CD4-positive, alpha-beta T cell treated with Interleukin-4 for 4 hours (primary cell): ENCODE data around the gene KIF25.
"Not testable (repeated sequence)": the region's sequence is repeated elsewhere in the genome, so short reads cannot be mapped to it uniquely, and the experiment has no call there.

ENCODE experiments used
- DNase-seq: peaks from one replicate; pipeline ENCODE4 v3.0.0-alpha.2; 2020

The KIF25 gene

DNA sequence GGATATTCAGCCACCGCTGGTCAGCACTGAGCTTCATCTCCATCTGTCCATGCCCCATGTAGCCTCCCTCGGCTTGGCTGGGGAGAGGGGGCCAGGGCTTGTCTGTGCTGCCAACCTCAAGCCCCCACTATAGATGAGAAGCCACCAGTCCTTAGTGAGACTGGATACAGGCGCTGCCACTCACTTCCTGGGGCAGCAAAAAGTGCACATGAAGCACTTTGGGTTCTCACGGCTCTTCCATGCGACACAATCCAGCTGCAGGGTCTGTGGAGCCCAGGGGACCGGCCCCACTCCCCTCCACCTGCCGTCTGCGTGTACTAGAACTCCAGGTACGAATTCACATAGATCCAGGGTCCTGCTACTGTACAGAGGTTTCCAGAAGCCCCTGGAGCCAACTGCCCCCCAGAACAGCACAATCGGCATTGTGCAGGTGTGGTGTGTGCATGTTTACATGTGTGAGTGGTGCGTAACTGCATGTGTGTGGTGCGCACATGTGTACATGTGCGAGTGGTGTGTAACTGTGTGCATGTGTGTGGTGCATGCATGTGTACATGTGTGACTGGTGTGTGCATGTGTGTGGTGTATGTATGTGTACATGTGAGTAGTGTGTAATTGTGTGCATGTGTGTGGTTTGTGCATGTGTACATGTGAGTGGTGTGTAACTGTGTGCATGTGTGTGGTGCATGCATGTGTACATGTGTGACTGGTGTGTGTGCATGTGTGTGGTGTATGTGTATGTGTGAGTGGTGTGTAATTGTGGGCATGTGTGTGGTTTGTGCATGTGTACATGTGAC is 76.7 kb downstream of the KIF25 start:
- no peak for DNase-seq

DNA sequence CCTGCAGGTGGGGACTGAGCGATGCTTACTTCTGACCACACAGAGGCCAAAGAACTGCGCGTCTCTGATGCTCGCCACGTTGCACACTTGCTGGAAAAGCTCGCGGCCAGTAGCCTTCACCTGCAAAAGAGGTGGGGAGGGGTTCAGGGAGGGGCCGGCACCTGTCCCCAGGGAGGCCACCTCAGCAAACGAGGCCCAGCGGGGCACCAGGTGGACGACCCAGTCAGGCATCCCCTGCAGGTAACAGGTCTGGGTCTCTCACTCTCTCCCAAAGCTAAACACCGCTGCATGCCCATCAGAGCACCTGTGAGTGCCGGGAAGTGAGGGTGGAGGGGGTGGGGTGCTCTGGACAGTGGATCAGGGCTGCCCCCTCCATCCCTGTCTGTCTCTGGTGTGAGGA is 77.7 kb downstream of the KIF25 start:
- DNase-seq, result no peak

DNA sequence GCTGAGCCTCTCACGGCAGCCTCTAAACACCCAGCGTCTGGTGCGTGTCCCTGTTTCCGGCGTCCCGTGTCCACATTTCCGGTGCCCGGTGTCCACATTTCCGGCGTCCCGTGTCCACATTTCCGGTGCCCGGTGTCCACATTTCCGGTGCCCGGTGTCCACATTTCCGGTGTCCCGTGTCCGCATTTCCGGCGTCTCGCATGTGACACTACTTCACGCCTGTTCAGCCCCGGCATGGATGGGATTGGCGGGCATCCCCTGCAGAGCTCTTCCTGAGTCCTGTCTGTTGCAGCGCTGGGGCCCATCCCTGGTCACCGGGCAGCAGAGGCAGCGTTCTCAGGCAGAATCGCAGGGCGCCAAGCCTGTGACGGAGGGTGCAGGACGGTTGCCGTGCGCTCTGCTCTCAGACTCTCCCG is 78.3 kb downstream of the KIF25 start:
- DNase-seq, result no peak

DNA sequence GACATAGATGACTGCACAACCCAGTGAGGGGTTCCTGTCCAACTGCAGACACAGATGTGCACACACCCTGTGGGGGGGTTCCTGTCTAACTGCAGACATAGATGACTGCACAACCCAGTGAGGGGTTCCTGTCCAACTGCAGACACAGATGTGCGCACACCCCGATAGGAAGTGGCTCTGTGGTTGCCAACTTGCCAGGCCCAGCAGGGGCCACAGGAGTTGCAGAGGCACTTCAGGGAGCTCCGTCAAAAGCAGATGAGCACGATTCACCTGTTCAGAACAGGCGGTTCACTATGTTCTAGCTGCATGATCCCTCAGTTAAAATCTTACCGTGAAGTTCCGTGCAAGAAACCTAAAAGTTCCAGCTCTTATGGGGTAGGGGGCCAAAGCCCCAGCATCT is 79.9 kb downstream of the KIF25 start:
- not testable (repeated sequence) for DNase-seq

DNA sequence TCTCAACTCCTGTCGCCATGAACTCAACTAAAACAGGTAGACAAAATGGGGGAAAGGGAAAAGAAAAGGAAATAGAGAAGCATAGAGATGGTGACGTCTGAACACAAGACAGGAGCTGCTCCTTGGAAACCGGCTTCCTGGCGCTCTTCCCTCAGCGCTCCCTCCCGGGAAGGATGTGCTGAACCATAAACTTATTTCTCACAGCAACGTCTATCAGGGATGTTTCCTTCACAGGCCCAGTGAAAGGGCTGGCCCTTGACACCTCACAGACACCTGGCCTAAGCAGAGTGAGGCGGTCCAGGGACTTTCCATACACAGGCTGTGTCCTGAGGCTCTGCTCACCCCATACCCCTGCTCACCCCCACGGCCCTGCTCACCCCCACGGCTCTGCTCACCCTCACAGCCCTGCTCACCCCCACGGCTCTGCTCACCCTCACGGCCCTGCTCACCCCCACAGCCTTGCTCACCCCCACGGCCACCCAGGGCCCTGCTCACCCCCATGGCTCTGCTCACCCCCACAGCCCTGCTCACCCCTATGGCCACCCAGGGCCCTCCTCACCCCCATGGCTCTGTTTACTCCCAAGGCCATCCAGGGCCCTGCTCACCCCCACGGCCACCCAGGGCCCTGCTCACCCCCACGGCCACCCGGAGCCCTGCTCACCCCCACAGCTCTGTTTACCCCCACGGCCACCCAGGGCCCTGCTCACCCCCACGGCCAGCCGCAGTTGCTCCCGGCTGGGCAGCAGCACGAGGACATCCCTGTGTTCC is 80.9 kb downstream of the KIF25 start:
- DNase-seq, result no peak

DNA sequence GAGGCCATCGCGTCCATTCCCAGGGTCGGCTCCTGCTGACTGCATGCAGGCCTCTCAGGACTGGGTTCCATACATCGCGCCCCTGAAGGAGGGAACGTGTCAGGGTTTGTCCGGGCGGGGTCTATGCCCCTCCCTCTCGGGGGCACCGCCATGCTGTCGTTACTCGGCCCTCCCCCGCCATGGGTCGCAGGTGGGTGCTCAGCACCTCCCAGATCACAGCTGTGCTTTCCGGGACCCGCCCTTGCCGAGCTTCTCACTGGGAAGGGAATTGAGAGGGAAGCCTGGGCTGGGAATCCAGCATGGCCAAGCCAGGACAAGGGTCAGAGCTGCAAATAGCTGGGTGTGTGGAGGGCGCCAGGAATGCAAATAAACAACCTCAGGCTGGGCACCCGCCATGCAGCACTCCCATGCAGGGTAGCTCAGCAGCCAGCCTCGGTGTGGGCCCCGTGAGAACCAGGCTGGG is 81.5 kb downstream of the KIF25 start, which contains the start of gene FRMD1:
FRMD1 (minus strand) TSS at position 270 of the 463 bp plus-strand sequence; CDS start at position 152, 118 bp downstream.
- DNase-seq, result no peak

DNA sequence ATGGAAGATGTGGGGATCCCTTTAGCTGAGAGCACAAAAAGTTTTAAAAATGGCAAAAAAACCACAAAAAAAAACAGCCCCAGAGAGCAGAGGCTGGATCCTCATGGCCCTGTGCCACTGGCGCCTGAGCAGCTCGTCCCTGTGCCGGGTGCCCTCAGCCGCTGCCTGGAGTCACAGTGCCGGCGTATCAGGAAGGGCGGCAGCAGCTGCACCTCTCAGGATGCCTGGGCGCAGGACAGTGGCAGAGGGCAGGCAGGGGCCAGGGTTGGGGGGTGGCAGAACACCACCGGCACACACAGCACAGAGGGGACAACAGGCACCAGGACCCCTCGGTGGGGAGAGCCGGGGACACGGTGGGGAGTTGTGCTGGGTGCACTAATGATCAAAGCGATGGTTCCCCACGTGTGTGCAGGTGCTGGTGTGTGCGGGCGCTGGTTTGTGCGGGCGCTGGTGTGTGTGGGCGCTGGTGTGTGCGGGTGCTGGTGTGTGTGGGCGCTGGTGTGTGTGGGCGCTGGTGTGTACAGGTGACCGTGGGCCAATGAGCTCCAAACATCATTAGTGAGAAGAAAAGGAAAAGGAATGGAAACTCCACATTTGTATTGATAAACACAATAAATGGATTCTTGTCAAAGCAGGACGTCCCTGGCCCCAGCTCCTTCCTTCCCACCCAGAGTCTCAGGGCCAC is 83.1 kb downstream of the KIF25 start:
- no peak for DNase-seq

DNA sequence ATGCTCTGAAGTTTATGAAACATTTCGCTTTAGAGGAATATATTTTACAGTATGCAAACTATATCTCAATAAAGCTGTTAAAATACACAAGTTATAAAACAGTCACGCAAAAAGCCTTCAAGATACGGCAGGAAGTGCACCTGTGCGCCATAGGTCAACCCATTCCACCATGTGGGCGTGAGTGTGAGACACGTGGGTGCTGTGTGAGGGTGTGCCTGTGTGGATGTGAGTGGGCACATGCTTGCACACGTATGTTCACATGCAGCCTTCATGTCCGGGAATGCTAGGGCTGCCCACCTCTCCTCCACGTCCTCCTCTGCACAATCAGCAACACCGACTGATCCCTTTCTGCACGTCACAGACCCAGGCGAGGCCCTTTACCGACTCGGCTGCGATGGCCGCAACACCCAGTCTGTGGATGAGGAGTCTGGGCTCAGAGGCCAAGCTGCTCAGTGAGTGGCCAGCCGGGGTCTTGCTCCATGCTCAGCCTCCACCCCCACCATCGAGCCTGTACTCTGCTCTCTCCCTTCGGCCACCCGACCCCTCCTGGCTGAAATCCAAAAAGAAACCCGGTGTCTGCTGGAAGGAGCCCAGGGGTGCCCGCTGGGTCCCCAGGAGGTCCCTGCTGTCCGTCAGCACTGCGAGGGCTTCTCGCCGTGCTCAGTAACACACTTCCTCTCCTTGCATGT is 84.5 kb downstream of the KIF25 start:
- no peak for DNase-seq

DNA sequence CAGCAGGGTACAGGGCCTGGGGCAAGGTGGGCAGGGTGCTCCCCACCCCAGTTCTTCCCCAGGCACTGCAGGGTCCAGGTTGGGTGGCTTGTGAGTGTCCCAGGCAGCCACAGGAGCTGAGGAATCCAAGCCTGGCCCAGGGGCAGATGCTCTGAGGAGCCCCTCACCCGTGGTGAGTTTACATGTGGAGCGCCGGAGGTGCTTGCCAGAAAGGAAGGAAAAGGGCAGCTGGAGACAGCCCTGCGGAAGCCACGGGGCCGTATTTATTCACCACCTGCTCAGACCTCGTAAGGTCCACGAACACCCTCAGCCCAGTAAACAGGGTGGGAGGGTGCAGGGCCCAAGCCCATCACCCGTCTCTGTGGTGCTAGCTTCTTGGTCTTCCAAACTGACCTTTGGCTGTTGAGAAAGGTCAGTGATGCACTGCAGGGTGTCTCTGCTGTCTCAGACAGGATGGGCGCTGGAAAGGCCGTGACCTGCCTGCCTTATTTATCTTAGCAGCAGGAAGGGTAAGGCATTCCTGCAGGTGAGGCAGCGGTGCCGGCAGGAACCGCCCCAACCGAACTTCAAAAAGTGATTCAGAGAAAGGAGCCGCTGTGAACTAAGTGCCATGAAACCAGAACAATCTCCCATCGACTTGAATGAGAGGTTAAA is 85.5 kb downstream of the KIF25 start:
- no peak for DNase-seq

DNA sequence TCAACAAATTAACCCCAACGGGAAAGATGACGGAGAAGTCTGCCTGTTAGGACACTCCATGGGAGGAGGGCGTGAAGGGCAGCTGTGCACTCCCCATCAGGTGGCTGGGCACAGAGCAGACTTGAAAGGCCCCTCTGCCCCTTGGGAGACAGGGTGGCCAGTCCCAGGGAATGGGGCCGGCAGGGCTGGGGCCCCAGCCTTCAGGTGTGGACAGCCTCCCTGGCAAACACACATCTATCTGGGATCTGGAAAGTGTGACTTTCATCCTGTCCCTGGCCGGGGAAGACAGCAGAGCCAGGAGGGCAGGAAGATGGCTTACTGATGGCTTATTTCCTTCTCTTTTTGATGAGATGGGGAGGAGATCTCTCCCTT is 86.0 kb downstream of the KIF25 start:
- no peak for DNase-seq

DNA sequence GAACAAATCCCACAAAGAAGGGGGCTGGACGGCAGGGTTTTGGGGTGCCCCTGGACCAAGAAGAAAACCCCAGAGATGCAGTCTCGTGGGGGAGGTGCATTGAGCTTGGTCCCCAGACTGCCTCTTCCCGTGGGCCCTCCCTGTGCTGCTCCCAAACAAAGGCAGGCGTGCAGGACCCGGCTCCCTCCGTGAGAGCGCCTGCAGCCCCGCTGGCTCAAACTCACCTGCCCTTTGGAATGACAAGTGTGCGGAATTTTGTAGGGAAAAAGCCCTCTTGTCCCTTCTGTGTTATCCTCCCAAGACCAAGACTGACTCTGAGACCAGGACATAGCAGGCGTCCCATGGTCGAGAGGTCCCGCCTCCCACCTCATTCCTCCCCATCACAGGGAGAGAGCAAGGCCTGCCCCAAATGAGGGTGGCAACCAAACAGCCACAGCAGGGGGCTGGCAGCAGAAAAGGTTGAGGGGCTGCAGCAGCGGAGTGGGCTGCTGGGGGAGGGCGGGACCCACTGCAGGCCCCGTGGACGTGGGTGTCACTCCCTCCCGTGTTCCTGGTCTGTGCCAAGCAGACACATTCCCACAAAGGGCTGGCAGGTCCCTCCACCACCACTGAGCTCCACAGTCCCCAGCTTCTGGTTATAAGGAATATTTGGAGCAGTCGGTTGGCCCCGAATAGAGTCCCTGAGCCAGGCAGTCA is 87.1 kb downstream of the KIF25 start:
- DNase-seq, result no peak

DNA sequence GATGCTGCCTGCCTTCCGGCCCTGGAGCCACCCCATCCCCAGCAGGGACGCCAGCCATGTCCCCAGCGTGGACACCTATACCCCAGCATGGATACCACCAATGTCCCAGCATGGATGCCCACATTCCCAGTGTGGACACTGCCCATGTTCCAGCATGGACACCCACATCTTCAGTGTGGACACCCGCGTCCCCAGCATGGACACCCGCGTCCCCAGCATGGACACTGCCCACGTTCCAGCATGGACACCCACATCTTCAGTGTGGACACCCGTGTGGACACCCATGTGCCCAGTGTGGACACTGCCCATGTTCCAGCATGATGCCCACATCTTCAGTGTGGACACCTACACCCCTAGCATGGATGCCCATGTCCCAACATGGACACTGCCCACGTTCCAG is 88.6 kb downstream of the KIF25 start:
- DNase-seq, result no peak

DNA sequence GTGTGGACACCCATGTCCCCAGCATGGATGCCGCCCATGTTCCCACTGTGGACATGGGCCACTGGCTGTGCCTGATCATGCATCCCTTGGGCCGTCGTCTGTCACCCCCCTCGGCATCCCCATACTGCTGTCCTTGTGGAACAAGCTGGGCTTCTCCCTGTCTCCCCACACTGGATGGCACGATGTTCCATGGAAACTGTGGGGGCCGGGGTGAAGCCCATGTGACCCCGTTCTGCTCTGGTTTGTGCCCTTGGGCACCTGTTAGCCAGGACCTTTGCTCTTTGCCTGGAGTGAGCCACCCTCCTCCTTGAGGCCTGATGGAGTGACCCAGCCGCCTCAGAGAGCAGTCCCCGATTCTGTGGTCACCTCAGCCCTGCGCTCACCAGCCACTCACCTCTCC is 89.1 kb downstream of the KIF25 start:
- no peak for DNase-seq

DNA sequence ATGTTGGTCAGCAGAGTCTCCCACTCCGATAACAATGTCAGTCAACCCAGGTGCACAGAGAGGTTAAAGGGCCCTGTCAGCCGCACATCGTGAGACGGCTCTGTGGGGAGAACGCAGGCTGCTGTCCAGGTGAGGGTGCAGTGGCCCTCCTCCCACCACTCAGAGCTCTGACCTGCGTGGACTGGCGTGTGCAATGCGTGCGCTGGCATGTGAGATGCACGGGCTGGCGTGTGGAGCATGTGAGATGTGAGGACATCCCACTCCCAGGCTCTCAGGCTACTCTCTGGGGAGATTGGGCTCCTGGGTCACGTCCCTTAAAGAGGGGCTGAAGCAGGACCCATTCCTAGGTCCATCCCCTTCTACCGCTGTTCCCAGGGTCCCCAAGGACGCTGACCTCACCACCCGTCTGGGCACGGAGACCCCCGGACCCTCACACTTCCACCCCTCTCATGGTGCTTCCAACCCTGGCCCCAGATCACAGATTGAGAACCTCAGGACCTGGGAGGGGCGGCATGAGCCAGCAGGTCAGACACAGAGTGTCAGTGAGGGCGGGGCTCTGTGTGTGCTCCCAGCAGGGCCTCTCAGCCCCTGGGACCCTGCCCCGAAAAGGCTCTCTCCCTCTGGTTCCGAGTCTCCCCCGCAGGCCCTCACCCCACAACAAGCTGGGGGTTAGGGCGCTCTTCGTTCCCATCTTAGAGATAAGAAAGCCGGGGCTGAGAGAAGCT is 90.1 kb downstream of the KIF25 start:
- no peak for DNase-seq

DNA sequence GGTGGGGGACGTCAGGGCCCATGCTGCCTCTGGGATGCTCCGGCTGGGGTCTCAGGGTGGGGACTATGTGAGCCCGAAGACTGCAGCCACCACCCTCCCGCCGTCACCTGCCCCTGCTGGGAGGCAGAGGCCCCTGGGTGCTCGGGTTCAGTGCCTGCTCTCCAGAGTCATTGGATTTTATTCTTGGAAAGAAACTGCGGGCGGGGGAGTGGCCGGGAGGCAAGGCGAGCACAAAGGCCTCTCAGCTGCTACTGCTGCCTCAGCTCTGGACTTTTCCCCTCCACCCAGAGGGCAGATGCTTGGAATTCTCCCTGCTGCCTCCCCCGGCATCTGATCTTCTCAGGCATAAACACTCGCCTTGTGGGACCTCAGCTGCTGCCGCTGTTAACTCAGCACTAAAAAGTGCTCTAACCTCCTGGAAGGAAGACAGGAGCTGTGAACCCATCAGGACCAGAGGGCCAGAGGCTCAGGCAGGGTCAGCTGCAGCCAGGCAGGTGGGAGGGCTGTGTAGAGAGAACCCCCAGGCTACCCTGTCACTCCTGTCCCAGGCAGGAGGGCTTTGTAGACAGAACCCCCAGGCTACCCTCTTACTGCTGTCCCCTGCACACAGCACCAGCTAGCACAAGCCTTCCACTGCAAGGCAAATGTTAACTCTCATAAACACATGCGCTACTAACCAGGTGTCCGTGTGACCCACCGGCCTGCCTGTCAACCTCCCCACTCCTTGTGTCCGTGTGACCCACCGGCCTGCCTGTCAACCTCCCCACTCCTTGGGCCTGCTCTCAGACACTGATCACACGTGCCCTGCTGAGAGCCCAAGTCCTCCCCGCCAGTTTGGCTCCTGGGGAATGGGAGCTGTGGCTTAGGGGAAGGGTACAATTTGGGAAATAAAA is 90.9 kb downstream of the KIF25 start:
- no peak for DNase-seq

DNA sequence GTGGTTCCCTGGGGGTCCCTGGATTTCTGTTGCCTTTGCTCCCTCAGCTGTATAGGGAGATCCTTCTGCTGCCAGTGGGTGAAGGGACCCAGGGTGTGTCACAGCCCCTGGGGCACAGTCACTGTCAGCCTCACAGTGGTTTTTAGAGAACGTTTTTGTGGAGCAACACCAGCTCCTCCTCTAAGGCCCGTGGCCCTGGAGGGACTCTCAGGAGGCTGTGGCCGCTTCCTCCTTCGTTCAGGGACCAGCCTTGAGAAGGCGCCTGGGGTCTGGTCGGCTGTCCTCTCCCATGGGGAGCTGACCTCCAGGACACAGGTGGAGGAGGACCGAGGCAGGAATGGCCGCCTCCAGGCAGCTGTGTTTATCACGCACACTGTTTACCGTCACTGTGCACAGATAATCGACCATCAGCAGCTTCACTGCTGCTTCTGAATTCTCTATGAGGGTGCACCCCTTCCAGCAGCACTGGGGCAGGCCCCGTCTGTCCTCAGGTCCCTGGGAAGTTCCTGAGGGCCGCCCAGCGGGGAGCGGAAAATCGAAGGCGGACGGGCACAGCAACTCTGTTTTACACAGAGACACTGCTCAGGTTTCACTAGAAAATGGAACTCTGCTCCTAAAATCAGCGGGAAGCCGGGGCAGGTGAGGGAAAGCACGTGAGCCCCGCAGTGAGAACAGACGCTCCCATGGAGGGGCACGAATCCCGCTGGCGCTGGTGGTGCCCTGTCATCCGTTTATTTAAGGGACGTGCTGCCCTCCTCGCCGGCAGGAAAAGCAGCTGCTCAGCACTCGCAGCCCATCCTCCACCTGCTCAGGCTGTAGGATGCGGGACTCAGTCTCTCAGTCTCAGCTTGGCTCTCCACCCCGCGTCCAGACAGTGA is 92.0 kb downstream of the KIF25 start:
- no peak for DNase-seq

DNA sequence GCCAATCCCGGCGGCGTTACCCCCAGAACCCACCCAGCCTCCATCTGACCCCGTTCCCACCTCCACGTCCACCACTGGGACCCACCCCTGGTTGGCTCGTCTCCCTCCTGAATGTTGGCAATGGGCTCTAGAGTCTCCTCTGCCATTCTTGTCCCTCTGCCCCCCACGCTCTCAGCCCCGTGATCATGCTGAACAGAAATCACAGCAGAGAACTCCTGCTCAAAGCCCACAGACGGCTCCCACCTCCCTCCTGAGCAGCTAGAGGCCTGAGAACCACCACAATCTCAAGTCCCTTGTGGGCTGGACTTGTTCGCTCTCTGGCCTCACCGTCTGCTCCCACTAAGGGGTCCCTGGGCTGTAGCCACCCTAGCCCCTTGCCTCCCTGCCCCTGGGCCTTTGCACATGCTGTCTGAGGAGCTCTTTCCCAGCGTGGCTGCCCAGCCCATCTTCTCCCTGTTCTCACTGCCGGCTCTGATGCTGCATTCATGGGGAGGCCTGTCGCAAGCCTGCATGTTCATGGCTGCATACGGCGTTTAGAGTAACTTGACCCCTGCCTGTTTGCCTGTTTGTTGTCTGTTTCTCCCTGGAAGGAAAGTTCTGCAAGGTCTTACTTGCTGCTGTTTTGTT is 92.7 kb downstream of the KIF25 start:
- no peak for DNase-seq

DNA sequence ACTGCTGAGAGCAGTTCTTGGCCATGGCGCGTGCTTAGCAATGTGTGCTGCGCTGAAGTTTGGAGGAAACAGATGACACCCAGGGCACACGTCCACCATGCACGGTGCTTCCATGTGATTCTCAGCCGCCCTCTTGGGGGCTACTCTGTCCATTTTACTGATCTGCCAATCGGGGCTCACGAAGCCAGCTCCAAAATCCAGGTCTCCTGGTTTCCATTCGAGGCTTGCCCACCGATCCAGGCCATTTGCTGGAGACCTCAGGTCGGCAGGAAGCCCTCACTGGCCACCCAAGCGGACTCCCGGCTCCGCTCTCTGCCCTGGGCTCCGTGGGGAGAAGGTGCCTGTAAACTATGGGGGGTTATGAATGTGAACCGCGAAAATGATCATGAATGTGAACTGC is 93.2 kb downstream of the KIF25 start:
- no peak for DNase-seq
